Transverse colon (tissue), 4 donors: ENCODE measurements around the gene STK31. TPM values are rescaled to one million over a fixed set of nuclear protein-coding genes. Genes with fewer than 3 reads are reported as not detected.
"Not testable (repeated sequence)": the region's sequence is repeated elsewhere in the genome, so short reads cannot be mapped to it uniquely, and the experiment has no call there.

Experiments used
- DNase-seq: peaks from one replicate; pipeline ENCODE4 v3.0.0-alpha.2; 2019
- H3K27ac ChIP-seq, 4 donors: fragments of 200-600 bp; sonication (generic); 2 replicates each; pipeline ENCODE4 v1.5.1; 2016 to 2018; ENCODE audit warnings: inconsistent platforms in 4 of 4
- H3K27me3 ChIP-seq: fragments of 200-600 bp; sonication (generic); 2 replicates; pipeline ENCODE4 v1.5.1; 2017; ENCODE audit warnings: inconsistent platforms
- H3K36me3 ChIP-seq, 4 donors: fragments of 200-600 bp; sonication (generic); 2 replicates each; pipeline ENCODE4 v1.5.1; 2017 to 2019; ENCODE audit warnings: inconsistent platforms in 4 of 4
- H3K4me1 ChIP-seq, 4 donors: fragments of 200-600 bp; sonication (generic); 2 replicates each; pipeline ENCODE4 v1.5.1; 2017 to 2020; ENCODE audit warnings: inconsistent platforms in 4 of 4
- H3K4me3 ChIP-seq, 4 donors: fragments of 200-600 bp; sonication (generic); 1 replicate in 1 of 4; 2 replicates in 3 of 4; pipeline versions ENCODE4 v1.5.1 to v1.6.1; 2017 to 2019; ENCODE audit warnings: inconsistent platforms in 4 of 4
- H3K9me3 ChIP-seq, 2 donors: fragments of 200-600 bp; sonication (generic); 2 replicates each; pipeline ENCODE4 v1.5.1; 2017 to 2019; ENCODE audit warnings: inconsistent platforms in 2 of 2
- EP300 ChIP-seq: sonication (generic); formaldehyde crosslinking; IDR thresholded peaks from one replicate; pipeline ENCODE4 v1.6.1; 2017; ENCODE audit warnings: antibody characterized with exemption, low read depth
- POLR2A ChIP-seq: fragments of 450-650 bp; IDR thresholded peaks from one replicate; pipeline ENCODE4 v1.6.1; 2016; ENCODE audit warnings: antibody characterized with exemption, mild to moderate bottlenecking, moderate library complexity
- POLR2AphosphoS5 ChIP-seq, 3 donors: sonication (generic); formaldehyde crosslinking; IDR thresholded peaks; one replicate each; pipeline ENCODE4 v1.6.1; 2016; ENCODE audit warnings: antibody characterized with exemption in 3 of 3
- WGBS, 2 donors: methylation state at CpG; one replicate each; pipeline ENCODE4 v1.1.5; 2018; ENCODE audit warnings: low coverage in 1 of 2; 5-methylcytosine and 5-hydroxymethylcytosine counted together
- in situ Hi-C, 4 donors: fragments of 200-750 bp; cut with MboI; loops; one replicate each; pipeline versions ENCODE4 v1.15.0 to v1.15.1; 2017; ENCODE audit warnings: low sequenced_read_pairs in 3 of 4, low pct_ligation_motif_present in 1 of 4, low pct_unique_long_range_greater_than_20kb in 1 of 4
- intact Hi-C: fragments of 100-400 bp; cut with DNase I; formaldehyde crosslinking; loops from one replicate; pipeline ENCODE4 v1.15.1; 2023; ENCODE audit warnings: low total_unique reads
- total RNA-seq, 4 donors: library from RNA; depleted of rRNA; stranded (reverse); fragments of >200 nt; gene quantifications; one replicate each; pipeline ENCODE4 v1.1.0, GENCODE V29; 2016
- TF ChIP-seq, protein P1 (sequence below), 5 experiments: fragments of 200-600 bp in 3 of 5; fragments of 450-650 bp in 2 of 5; sonication (generic) in 3 of 5; IDR thresholded peaks; 1 replicate in 2 of 5; 2 replicates in 3 of 5; pipeline ENCODE4 v1.5.1; 2016 to 2017; ENCODE audit warnings: antibody characterized with exemption in 5 of 5, inconsistent platforms in 3 of 5, mild to moderate bottlenecking in 2 of 5, moderate library complexity in 1 of 5

The STK31 gene
- total RNA-seq, 4 donors from 2014 or later: 0.37 to 0.95 (median 0.67) TPM

DNA sequence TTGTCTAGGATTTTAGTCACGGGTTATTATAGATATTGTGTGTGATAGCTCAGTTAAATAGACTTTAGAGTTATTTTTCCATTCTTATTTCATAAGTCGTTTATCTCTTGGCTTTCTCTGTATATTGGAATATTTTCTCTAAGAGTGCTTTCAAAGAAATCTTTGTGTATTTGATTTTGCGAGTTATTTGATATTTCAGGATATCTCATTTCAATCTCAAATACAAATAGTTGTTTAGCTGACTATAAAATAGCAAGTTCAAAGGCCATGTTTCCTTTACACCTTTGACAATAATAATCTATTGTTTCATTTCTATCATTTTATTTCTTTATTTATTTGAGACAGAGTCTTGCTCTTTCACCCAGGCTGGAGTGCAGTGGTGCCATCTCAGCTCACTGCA lies 55.9 kb downstream of the STK31 start:
- 35 to 43% methylated on average over 3 of the region's 3 CpGs for WGBS, 2 donors
- no peak for DNase-seq
- H3K36me3 ChIP-seq: no peaks in the 10 kb centered on the region
- intact Hi-C loops: no loop called here
- H3K4me1 ChIP-seq: no peaks in the 10 kb centered on the region
- no peak overlapping the region for H3K27ac ChIP-seq
- no peak overlapping the region for H3K4me3 ChIP-seq
- no peaks in the 10 kb centered on the region for H3K9me3 ChIP-seq
- H3K27me3 ChIP-seq: no peaks in the 10 kb centered on the region
- no peak for TF ChIP-seq POLR2A
- in situ Hi-C loops: no loop called here

DNA sequence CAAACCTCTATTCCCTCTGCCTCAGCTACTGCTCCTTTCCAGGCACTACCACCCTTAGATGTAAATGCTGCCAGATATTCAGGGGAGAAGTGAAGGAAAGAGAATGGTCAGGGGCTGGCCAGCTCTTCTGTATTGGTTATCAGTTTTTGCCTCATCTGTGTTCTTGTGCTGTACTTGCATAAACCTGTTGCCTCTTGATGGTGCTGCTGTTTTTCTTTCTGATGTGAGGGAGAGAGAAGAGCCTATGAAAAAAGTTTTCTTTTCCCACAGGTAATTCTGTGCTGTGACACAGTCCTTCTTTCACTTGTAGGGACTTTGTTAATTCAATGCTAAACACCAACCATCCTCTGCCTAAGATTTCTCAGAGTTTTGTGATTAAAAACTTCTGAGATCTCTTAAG lies 57.5 kb downstream of the STK31 start:
- Histone ChIP-seq H3K4me3 (no peak overlapping the region), H3K27me3 (no peaks in the 10 kb centered on the region), H3K36me3 (no peaks in the 10 kb centered on the region), H3K4me1 (no peaks in the 10 kb centered on the region), H3K27ac (no peak overlapping the region), H3K9me3 (no peaks in the 10 kb centered on the region)
- in situ Hi-C loops: no loop called here
- intact Hi-C loops: no loop called here
- TF ChIP-seq EP300: no peak
- TF ChIP-seq, protein P1, sequence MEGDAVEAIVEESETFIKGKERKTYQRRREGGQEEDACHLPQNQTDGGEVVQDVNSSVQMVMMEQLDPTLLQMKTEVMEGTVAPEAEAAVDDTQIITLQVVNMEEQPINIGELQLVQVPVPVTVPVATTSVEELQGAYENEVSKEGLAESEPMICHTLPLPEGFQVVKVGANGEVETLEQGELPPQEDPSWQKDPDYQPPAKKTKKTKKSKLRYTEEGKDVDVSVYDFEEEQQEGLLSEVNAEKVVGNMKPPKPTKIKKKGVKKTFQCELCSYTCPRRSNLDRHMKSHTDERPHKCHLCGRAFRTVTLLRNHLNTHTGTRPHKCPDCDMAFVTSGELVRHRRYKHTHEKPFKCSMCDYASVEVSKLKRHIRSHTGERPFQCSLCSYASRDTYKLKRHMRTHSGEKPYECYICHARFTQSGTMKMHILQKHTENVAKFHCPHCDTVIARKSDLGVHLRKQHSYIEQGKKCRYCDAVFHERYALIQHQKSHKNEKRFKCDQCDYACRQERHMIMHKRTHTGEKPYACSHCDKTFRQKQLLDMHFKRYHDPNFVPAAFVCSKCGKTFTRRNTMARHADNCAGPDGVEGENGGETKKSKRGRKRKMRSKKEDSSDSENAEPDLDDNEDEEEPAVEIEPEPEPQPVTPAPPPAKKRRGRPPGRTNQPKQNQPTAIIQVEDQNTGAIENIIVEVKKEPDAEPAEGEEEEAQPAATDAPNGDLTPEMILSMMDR (IDR thresholded peaks at IDR 0.05): no peak
- no peak for DNase-seq

DNA sequence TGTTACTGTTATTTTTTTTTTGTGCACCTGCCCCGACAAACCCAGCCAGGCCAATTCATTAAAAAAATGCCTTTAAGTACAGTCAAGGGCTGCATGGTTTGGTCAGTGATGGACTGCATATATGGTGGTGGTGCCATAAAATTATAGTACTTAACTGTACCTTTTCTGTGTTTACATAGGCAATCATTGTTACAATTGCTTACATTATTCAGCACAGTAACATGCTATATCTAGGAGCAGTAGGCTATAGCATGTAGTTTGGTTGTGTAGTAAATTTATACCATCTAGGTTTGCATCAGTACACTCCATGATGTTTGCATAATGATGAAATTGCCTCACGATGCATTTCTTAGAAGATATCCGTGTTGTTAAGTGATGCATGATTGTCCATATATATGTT lies 58.0 kb downstream of the STK31 start:
- Histone ChIP-seq H3K9me3 (no peaks in the 10 kb centered on the region), H3K4me1 (no peaks in the 10 kb centered on the region), H3K4me3 (no peak overlapping the region), H3K27me3 (no peaks in the 10 kb centered on the region), H3K36me3 (no peaks in the 10 kb centered on the region), H3K27ac (no peak overlapping the region)
- intact Hi-C loops: no loop called here
- in situ Hi-C loops: no loop called here
- WGBS, 2 donors: 63 to 65% methylated on average over 2 to 3 of the region's 3 CpGs
- TF ChIP-seq EP300 (no peak), POLR2AphosphoS5 (IDR thresholded peaks at IDR 0.05) (no peak), POLR2A (no peak)
- TF ChIP-seq, protein P1 (IDR thresholded peaks at IDR 0.05): no peak
- DNase-seq: no peak

DNA sequence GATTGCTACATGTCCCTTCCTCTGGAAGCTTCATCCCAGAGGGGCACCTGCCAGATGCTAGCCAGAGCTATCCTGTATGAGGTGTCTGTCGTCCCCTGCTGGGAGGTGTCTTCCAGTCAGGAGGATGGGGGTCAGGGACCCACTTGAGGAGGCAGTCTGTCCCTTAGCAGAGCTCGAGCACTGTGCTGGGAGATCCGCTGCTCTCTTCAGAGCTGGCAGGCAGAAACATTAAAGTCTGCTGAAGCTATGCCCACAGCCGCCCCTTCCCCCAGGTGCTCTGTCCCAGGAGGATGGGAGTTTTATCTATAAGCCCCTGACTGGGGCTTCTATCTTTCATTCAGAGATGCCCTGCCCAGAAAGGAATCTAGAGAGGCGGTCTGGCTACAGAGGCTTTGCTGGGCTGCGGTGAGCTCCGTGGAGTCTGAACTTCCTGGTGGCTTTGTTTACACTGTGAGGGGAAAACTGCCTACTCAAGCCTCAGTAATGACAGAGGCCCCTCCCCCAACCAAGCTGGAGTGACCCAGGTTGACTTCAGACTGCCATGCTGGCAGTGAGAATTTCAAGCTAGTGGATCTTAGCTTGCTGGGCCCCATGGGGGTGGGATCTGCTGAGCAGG lies 69.3 kb downstream of the STK31 start:
- 78% methylated on average over 7 of the region's 7 CpGs; no CpG with 5 or more reads in 1 of the 2 donors for WGBS, 2 donors
- H3K4me1 ChIP-seq, H3K27ac ChIP-seq, intact Hi-C loops, DNase-seq, H3K36me3 ChIP-seq, H3K27me3 ChIP-seq, H3K4me3 ChIP-seq, H3K9me3 ChIP-seq, in situ Hi-C loops: not testable (repeated sequence)

DNA sequence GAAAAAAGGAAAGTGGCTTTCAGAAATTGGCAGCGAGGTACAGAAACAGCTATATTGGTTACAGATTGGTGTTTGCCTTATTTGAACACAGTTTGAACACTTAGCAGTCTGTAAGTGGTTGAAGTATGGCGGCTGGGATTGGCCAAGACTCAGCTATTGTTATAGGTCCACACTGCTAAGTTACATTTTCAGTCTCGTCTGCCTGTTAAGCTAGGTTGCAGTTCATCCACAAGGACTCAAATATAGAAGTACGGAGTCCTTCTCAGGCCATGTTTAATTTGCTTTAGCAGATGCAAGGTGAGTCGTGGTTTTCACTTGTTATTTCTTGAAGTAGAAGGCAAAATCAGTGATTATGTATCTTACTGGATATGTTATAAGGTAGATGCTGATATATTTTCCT lies 73.1 kb downstream of the STK31 start:
- no peaks in the 10 kb centered on the region for H3K9me3 ChIP-seq
- no peaks in the 10 kb centered on the region for H3K36me3 ChIP-seq
- WGBS, 2 donors: 73 to 86% methylated on average over 4 to 5 of the region's 5 CpGs
- H3K27ac ChIP-seq: no peak overlapping the region
- H3K4me1 ChIP-seq: no peaks in the 10 kb centered on the region
- no peak overlapping the region for H3K4me3 ChIP-seq
- intact Hi-C loops: no loop called here
- no peak for DNase-seq
- TF ChIP-seq POLR2A (no peak), EP300 (no peak), POLR2AphosphoS5 (IDR thresholded peaks at IDR 0.05) (no peak)
- TF ChIP-seq, protein P1 (IDR thresholded peaks at IDR 0.05): no peak
- in situ Hi-C loops: no loop called here
- H3K27me3 ChIP-seq: no peaks in the 10 kb centered on the region
